OCI-LY7 (cell line): Measurements from ENCODE around the gene PDLIM1. TPM values are rescaled to one million over a fixed set of nuclear protein-coding genes. Genes with fewer than 3 reads are reported as not detected.

ENCODE experiments used
- BruUV-seq: library from RNA; stranded (reverse); fragments of 400-500 nt; replicated peaks from 2 replicates; lab custom pipeline; 2021; lab: Mats Ljungman, UMichigan
- CTCF ChIA-PET: fragments of 300-600 bp; sonication (Branson Sonifier 250); formaldehyde crosslinking; loops from one replicate; lab custom pipeline; 2022; ENCODE audit warnings: antibody characterized with exemption; ENCODE audit not compliant: unreplicated experiment; lab: Charles Lee
- POLR2A ChIA-PET: fragments of 300-600 bp; sonication (Branson Sonifier 250); formaldehyde crosslinking; loops from one replicate; lab custom pipeline; 2022; ENCODE audit warnings: antibody characterized with exemption; lab: Charles Lee
- DNase-seq: peaks from one replicate; pipeline ENCODE4 v3.0.0-alpha.2; 2015; ENCODE audit warnings: low spot score
- H2AFZ ChIP-seq: fragments of 200-600 bp; sonication (generic), shearing (Covaris generic); 2 replicates; pipeline ENCODE4 v1.6.1; 2014; ENCODE audit warnings: mild to moderate bottlenecking, antibody characterized with exemption, low read length, moderate library complexity
- H3K27ac ChIP-seq: fragments of 200-600 bp; sonication (generic); 2 replicates; pipeline ENCODE4 v1.5.1; 2014; ENCODE audit warnings: mixed run types, low read depth, mild to moderate bottlenecking, moderate library complexity, low read length, inconsistent platforms; ENCODE audit not compliant: poor library complexity, severe bottlenecking
- H3K36me3 ChIP-seq: fragments of 200-600 bp; sonication (generic); 2 replicates; pipeline ENCODE4 v1.6.1; 2014; ENCODE audit warnings: mild to moderate bottlenecking, antibody characterized with exemption, low read length, moderate library complexity, mixed read lengths; ENCODE audit not compliant: insufficient read depth
- H3K4me1 ChIP-seq: fragments of 200-600 bp; sonication (generic); 2 replicates; pipeline ENCODE4 v1.5.1; 2014; ENCODE audit warnings: mild to moderate bottlenecking, low read length; ENCODE audit not compliant: insufficient read depth, poor library complexity, severe bottlenecking
- H3K4me2 ChIP-seq: fragments of 200-600 bp; sonication (generic); 2 replicates; pipeline ENCODE4 v1.6.1; 2014; ENCODE audit warnings: mild to moderate bottlenecking, low read length
- H3K4me3 ChIP-seq: fragments of 200-600 bp; sonication (generic); 2 replicates; pipeline ENCODE4 v1.5.1; 2014; ENCODE audit warnings: mild to moderate bottlenecking, low read depth, low read length; ENCODE audit not compliant: poor library complexity, severe bottlenecking
- H3K79me2 ChIP-seq: fragments of 200-600 bp; sonication (generic); 2 replicates; pipeline ENCODE4 v1.6.1; 2016; ENCODE audit warnings: low read depth, mild to moderate bottlenecking, low read length, moderate library complexity, mixed read lengths; ENCODE audit not compliant: insufficient read depth
- H3K9me2 ChIP-seq: fragments of 200-600 bp; sonication (generic); 2 replicates; pipeline ENCODE4 v1.6.1; 2016; ENCODE audit warnings: mild to moderate bottlenecking, low read length, mixed read lengths; ENCODE audit not compliant: insufficient read depth
- H3K9me3 ChIP-seq: fragments of 200-600 bp; sonication (generic); 2 replicates; pipeline ENCODE4 v1.6.1; 2014; ENCODE audit warnings: mild to moderate bottlenecking, mixed run types, low read length, mixed read lengths
- H4K20me1 ChIP-seq: fragments of 200-600 bp; sonication (generic); 2 replicates; pipeline ENCODE4 v1.6.1; 2014; ENCODE audit warnings: mild to moderate bottlenecking, antibody characterized with exemption, low read length, moderate library complexity, mixed read lengths; ENCODE audit not compliant: insufficient read depth
- EZH2phosphoT487 ChIP-seq: fragments of 200-600 bp; sonication (generic); IDR thresholded peaks from 2 replicates; pipeline ENCODE4 v1.6.1; 2018; ENCODE audit warnings: low read depth, borderline replicate concordance, mild to moderate bottlenecking, mixed run types, antibody characterized with exemption, low read length, moderate library complexity, mixed read lengths
- intact Hi-C: fragments of 100-400 bp; cut with micrococcal nuclease; formaldehyde crosslinking; loops from one replicate; pipeline ENCODE4 v1.10.0; 2022; ENCODE audit not compliant: unreplicated experiment
- total RNA-seq, 2 experiments: library from RNA; depleted of rRNA in 1 of 2; stranded (reverse); fragments of >200 nt in 1 of 2; shearing (Covaris generic) in 1 of 2; gene quantifications; 2 replicates each; pipeline ENCODE4 v1.2.3, GENCODE V29; 2014 to 2022
- TF ChIP-seq, protein P1 (sequence below): fragments of 200-600 bp; sonication (generic); conservative IDR thresholded peaks from 2 replicates; pipeline ENCODE4 v1.5.1; 2014; ENCODE audit warnings: mild to moderate bottlenecking, antibody characterized with exemption, low read length, moderate library complexity, mixed read lengths

The PDLIM1 gene
- total RNA-seq, 2 experiments from 2014 or later: 22.3 to 105 TPM

DNA sequence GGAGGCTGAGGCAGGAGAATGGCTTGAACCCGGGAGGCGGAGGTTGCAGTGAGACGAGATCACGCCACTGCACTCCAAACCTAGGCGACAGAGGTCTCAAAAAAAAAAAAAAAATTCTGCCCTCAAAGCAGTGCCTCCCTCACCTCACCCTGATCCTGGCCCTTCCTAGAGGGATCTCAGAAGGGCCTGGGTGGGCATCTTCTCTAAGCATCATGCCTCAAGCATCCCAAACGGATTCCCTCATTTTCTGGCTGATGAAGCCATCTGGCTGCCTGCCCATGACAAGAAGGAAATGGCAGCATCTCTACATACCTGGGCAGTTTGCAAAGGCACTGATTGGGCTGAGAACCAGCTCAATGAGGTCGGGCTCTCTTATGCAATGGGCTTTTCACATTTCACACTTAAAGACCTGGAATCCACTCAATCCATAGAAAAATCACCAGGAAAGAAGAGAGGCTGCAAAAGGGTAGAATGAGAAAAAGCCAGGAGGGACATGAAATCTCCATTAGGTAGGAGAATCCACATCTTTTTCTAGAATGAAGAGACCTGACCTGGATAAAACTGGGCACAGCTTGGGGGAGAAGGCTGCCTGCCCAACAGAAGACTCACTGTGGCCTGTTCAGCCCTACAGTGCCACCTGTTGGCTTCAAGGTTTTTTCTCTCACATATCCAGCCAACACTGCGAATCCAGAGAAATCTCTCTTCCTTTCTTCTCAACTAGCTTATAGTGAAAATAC is 48.1 kb downstream of the PDLIM1 start:
- Histone ChIP-seq H3K9me2 (no peaks in the 10 kb centered on the region), H3K27ac (no peak overlapping the region), H3K36me3 (no peaks in the 10 kb centered on the region), H3K79me2 (no peaks in the 10 kb centered on the region), H3K9me3 (no peaks in the 10 kb centered on the region), H3K4me3 (no peak overlapping the region), H3K4me1 (peaks cover 72% of the 10 kb centered on the region), H3K4me2 (0 out of 2 replicates have a peak overlapping the region, but pooled peaks have one; percentile 10), H4K20me1 (no peaks in the 10 kb centered on the region), H2AFZ (no peak overlapping the region)
- POLR2A ChIA-PET: interaction anchor here (1.0 to 6.2 kb wide), 10 partner anchors 8 to 132 kb away, joined by 3 to 85 read pairs (median 4); no protein-coding TSS in a partner anchor
- BruUV-seq: no TSS peak
- DNase-seq: peak; percentile 69
- TF ChIP-seq, protein P1, sequence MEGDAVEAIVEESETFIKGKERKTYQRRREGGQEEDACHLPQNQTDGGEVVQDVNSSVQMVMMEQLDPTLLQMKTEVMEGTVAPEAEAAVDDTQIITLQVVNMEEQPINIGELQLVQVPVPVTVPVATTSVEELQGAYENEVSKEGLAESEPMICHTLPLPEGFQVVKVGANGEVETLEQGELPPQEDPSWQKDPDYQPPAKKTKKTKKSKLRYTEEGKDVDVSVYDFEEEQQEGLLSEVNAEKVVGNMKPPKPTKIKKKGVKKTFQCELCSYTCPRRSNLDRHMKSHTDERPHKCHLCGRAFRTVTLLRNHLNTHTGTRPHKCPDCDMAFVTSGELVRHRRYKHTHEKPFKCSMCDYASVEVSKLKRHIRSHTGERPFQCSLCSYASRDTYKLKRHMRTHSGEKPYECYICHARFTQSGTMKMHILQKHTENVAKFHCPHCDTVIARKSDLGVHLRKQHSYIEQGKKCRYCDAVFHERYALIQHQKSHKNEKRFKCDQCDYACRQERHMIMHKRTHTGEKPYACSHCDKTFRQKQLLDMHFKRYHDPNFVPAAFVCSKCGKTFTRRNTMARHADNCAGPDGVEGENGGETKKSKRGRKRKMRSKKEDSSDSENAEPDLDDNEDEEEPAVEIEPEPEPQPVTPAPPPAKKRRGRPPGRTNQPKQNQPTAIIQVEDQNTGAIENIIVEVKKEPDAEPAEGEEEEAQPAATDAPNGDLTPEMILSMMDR: peak; percentile 89
- no peak for TF ChIP-seq EZH2phosphoT487
- intact Hi-C loops: loop anchor here (1.0 kb wide), 3 partner anchors 34 to 109 kb away; no protein-coding TSS in a partner anchor
- CTCF ChIA-PET: interaction anchor here (0.7 to 2.5 kb wide), 7 partner anchors 34 to 128 kb away, joined by 4 to 9 read pairs (median 6); no protein-coding TSS in a partner anchor

DNA sequence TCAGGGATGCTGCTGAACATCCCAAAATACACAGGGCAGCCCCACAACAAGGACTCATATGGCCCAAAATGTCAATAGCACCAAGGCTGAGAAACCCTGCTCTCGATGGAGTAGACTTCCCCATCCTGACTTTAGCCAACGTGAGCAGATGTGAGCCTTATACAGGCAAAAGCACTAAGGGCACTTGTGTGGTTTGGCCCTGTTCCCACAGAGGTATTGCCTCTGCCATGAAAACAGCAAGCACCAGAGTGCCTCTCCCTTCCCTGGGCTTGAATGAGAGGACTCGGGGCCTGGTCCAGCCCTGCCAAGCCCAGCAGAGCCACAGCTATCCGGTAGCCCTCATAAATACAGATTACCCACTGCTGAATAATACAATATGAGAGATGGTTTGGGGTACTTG is 49.3 kb downstream of the PDLIM1 start:
- H3K9me3 ChIP-seq: no peaks in the 10 kb centered on the region
- no peak for TF ChIP-seq EZH2phosphoT487
- TF ChIP-seq, protein P1: no peak
- ChIA-PET CTCF (interaction anchor here (1.4 kb wide), 1 partner anchor 33 kb away, joined by 5 read pairs; no protein-coding TSS in a partner anchor), POLR2A (interaction anchor here (1.0 kb wide), 1 partner anchor 51 kb away, joined by 3 read pairs; no protein-coding TSS in a partner anchor)
- H3K4me3 ChIP-seq: no peak overlapping the region
- no peaks in the 10 kb centered on the region for H3K9me2 ChIP-seq
- H3K79me2 ChIP-seq: no peaks in the 10 kb centered on the region
- no peaks in the 10 kb centered on the region for H3K36me3 ChIP-seq
- intact Hi-C loops: no loop called here
- H2AFZ ChIP-seq: no peak overlapping the region
- no peak for DNase-seq
- H3K4me1 ChIP-seq: peaks cover 74% of the 10 kb centered on the region
- no TSS peak for BruUV-seq
- H3K27ac ChIP-seq: no peak overlapping the region
- H4K20me1 ChIP-seq: no peaks in the 10 kb centered on the region
- no peak overlapping the region for H3K4me2 ChIP-seq
